ENCODE results near the gene CATSPERZ.

GRCh38 chr11:64276653-64277431 lies 23.3 kb upstream of the CATSPERZ start:
- TF ChIP-seq EZH2phosphoT487 (IDR thresholded peaks at IDR 0.05; ENCODE audit: insufficient read depth, low read depth) (no peak), EZH2 (IDR thresholded peaks at IDR 0.05; ENCODE audit: insufficient read depth, poor library complexity, severe bottlenecking) (no peak)
